Nephron (organoid): ENCODE results near the gene IPO5.

Source experiments
- H3K27ac Mint-ChIP-seq, 3 experiments: 2 replicates each; pipeline ENCODE4 v1.8.0; 2020; ENCODE audit warnings: mixed read lengths in 3 of 3, mild to moderate bottlenecking in 2 of 3, moderate library complexity in 1 of 3
- H3K27me3 Mint-ChIP-seq: 2 replicates; pipeline ENCODE4 v1.8.0; 2021; ENCODE audit warnings: low read depth, mild to moderate bottlenecking, moderate library complexity, mixed read lengths
- H3K36me3 Mint-ChIP-seq: 2 replicates; pipeline ENCODE4 v1.8.0; 2020; ENCODE audit warnings: low read depth, mixed read lengths
- H3K4me1 Mint-ChIP-seq: 2 replicates; pipeline ENCODE4 v1.8.0; 2020; ENCODE audit warnings: mixed read lengths
- H3K4me3 Mint-ChIP-seq, 3 experiments: 2 replicates each; pipeline ENCODE4 v1.8.0; 2020; ENCODE audit warnings: mild to moderate bottlenecking in 3 of 3, mixed read lengths in 3 of 3, moderate library complexity in 2 of 3
- H3K9me3 Mint-ChIP-seq: 2 replicates; pipeline ENCODE4 v1.8.0; 2020; ENCODE audit warnings: mixed read lengths
- TF ChIP-seq, protein P1 (sequence below), 3 experiments: fragments of 200-600 bp; sonication (generic); IDR thresholded peaks; one replicate each; pipeline ENCODE4 v1.5.0; 2021; ENCODE audit warnings: antibody characterized with exemption in 3 of 3; ENCODE audit not compliant: unreplicated experiment in 3 of 3

Gene IPO5

DNA sequence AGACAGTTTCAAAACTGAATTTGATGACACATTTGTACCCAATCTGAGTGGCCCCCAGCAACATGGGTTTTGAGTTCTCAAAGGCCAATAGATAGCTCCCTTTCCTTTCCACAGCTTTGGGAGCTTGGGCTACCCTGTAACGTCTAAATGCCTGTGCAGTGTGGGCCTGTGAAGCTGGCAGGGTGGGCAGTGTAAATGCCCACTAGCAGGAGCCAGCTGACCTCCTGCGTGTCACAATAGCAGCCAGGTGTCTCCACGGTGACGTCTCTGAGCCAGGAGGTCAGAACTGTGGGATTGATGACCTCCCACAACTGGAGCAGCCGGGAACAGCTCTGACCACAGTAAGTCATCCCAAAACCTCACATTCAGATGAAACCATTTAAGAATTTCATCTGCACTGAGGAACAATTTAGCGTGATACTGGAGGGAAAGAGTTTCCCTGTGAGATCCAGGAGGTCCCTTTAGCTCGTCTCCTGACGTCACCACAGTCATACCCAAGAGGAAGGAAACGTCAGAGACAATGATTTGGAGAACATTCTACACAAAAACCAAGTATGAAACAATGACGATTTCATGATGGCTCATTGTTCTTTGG lies at the start of gene IPO5:
IPO5 (plus strand) TSS at position 300 of the 595 bp plus-strand sequence. CDS start 23,022 bp downstream, outside the sequence.
- TF ChIP-seq, protein P1, sequence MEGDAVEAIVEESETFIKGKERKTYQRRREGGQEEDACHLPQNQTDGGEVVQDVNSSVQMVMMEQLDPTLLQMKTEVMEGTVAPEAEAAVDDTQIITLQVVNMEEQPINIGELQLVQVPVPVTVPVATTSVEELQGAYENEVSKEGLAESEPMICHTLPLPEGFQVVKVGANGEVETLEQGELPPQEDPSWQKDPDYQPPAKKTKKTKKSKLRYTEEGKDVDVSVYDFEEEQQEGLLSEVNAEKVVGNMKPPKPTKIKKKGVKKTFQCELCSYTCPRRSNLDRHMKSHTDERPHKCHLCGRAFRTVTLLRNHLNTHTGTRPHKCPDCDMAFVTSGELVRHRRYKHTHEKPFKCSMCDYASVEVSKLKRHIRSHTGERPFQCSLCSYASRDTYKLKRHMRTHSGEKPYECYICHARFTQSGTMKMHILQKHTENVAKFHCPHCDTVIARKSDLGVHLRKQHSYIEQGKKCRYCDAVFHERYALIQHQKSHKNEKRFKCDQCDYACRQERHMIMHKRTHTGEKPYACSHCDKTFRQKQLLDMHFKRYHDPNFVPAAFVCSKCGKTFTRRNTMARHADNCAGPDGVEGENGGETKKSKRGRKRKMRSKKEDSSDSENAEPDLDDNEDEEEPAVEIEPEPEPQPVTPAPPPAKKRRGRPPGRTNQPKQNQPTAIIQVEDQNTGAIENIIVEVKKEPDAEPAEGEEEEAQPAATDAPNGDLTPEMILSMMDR (IDR thresholded peaks at IDR 0.05; ENCODE audit: unreplicated experiment in 3 of 3): no peak
- H3K4me3 Mint-ChIP-seq: no peak within 1 kb of the TSS
- peaks cover 4% of the 10 kb centered on the region for H3K9me3 Mint-ChIP-seq
- no peaks in the 10 kb centered on the region for H3K27me3 Mint-ChIP-seq
- no peaks in the 10 kb centered on the region for H3K4me1 Mint-ChIP-seq
- H3K27ac Mint-ChIP-seq: no peak within 1 kb of the TSS
- no peaks in the 10 kb centered on the region for H3K36me3 Mint-ChIP-seq

DNA sequence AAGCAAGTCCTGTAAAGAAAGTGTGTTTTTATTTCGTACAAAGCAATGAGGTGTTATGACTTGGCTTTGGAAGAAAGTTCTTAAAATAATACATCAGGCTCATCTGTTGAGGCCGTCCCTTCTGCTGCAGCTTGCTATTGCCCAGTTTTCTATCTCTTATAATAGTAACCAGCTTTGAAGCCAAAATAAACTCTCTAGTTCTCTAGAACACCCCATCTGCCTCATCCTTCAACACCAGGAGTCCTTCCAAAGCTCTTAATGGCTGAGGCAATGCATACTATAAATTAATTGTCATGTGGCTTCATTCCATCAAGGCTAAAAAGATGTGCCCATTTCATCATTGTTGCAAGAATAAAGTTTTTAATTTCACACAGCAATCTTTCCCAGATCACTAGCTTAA lies 49.4 kb upstream of the IPO5 start:
- TF ChIP-seq, protein P1 (IDR thresholded peaks at IDR 0.05; ENCODE audit: unreplicated experiment in 3 of 3): no peak
- Mint-ChIP-seq H3K36me3 (no peaks in the 10 kb centered on the region), H3K4me3 (no peak overlapping the region), H3K9me3 (no peaks in the 10 kb centered on the region), H3K4me1 (peaks cover 9% of the 10 kb centered on the region), H3K27me3 (no peaks in the 10 kb centered on the region), H3K27ac (no peak overlapping the region)

DNA sequence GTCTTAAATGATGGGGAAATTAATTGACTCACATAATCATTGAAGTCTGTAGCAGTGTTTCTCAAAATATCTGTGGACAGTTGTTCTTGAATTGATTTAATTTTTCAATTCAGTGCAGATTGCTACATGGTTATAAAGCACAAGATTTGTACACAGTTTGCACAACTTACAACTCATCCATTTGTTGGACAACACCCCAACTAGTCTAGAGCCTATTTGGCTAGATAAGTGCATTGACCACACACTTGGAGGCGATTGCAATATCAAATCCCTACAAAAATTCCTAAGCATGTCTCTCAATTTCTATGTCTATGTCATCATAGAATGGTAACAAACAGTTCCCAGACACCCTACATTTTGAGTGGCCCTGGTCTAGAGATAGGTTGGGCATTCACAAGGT lies 48.0 kb upstream of the IPO5 start:
- no peak overlapping the region for H3K4me3 Mint-ChIP-seq
- no peak overlapping the region for H3K27ac Mint-ChIP-seq
- H3K27me3 Mint-ChIP-seq: no peaks in the 10 kb centered on the region
- H3K36me3 Mint-ChIP-seq: no peaks in the 10 kb centered on the region
- peaks cover 4% of the 10 kb centered on the region for H3K4me1 Mint-ChIP-seq
- H3K9me3 Mint-ChIP-seq: peaks cover 6% of the 10 kb centered on the region
- TF ChIP-seq, protein P1 (IDR thresholded peaks at IDR 0.05; ENCODE audit: unreplicated experiment in 3 of 3): no peak

DNA sequence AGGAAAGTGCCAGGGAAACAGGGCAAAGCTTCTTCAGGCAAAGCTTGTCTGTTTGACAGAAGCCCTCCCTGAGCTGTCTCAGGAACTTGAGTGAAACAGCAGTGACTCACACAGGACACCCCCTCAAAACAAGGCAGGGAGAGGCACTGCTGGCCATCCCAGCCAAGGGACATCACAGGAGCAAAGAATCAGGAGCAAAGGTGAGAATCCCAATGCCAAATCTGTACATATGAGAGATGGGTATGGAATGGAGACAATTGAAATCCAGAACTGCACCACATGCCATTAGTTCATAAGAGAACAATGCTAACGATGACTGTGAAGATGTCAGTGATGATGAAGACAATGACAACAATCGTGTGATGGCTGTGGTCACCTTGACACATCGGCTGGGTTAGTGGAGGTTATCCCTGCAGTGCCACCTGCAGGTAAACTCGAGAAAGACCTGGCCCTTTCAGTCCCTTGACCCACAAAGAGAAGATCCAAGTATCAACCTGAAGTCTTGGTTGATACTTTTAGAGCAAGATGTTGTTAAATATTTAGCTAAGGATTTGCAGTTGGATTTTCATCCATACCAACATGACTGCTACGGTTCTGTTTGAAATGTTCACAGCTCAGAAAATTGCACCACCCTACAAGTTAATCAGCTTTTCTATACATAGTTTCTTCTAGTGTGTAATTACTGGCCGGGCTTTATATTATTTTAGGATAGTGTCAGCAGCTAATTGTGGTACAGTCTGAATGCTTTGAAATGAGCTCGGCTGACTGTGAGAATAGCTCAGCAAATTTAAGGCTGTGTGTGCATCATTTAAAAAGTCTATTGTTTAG lies 42.0 kb upstream of the IPO5 start:
- no peak overlapping the region for H3K4me3 Mint-ChIP-seq
- TF ChIP-seq, protein P1 (IDR thresholded peaks at IDR 0.05; ENCODE audit: unreplicated experiment in 3 of 3): no peak
- peaks cover 4% of the 10 kb centered on the region for H3K27me3 Mint-ChIP-seq
- H3K27ac Mint-ChIP-seq: no peak overlapping the region
- H3K4me1 Mint-ChIP-seq: no peaks in the 10 kb centered on the region
- peaks cover 3% of the 10 kb centered on the region for H3K36me3 Mint-ChIP-seq
- H3K9me3 Mint-ChIP-seq: peaks cover 35% of the 10 kb centered on the region

DNA sequence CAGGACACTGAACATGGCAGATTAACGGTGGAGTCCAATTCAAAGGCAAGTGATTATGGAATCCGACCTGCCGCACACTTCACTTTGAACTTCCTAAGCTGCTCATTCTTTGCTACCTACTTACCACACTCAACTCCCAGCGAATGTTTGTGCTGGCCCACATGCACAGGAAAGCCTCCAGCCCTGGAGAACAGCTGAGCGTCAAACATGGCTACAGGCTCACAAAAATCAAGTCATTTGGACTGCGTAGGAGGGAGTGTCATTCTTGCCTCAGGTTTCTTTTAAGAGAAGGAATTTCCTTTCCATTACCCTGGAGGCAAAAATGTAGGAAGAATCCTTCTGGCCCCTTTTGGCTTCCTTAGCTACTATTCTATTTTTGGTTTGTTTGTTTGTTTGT lies 41.3 kb upstream of the IPO5 start:
- H3K9me3 Mint-ChIP-seq: peaks cover 35% of the 10 kb centered on the region
- peaks cover 4% of the 10 kb centered on the region for H3K27me3 Mint-ChIP-seq
- no peaks in the 10 kb centered on the region for H3K4me1 Mint-ChIP-seq
- TF ChIP-seq, protein P1 (IDR thresholded peaks at IDR 0.05; ENCODE audit: unreplicated experiment in 3 of 3): no peak
- H3K4me3 Mint-ChIP-seq: no peak overlapping the region
- H3K27ac Mint-ChIP-seq: no peak overlapping the region
- peaks cover 3% of the 10 kb centered on the region for H3K36me3 Mint-ChIP-seq
